IMR-90 (cell line): ENCODE results near the gene ANTXR2. TPM values are rescaled to one million over a fixed set of nuclear protein-coding genes. Genes with fewer than 3 reads are reported as not detected.

Source experiments
- ATAC-seq: fragments of 200-7000 bp; cut with Tn5 transposase; 2 replicates; pipeline ENCODE4 v1.9.1; 2020; ENCODE audit warnings: low read depth, mild to moderate bottlenecking, moderate library complexity
- BruUV-seq: library from RNA; stranded (reverse); fragments of 400-500 nt; replicated peaks from 2 replicates; lab custom pipeline; 2021; lab: Mats Ljungman, UMichigan
- CTCF ChIA-PET: fragments of 300-600 bp; formaldehyde crosslinking; extraction: SDS; loops from one replicate; lab custom pipeline; 2021; ENCODE audit warnings: antibody characterized with exemption; lab: Yijun Ruan, JAX
- POLR2A ChIA-PET: fragments of 300-600 bp; sonication (Branson Sonifier 250); formaldehyde crosslinking; loops from one replicate; lab custom pipeline; 2022; ENCODE audit warnings: antibody characterized with exemption; ENCODE audit not compliant: unreplicated experiment; lab: Charles Lee
- DNase-seq: peaks from one replicate; pipeline ENCODE4 v3.0.0; 2013
- H2AFZ ChIP-seq: replicated peaks from 2 replicates; pipeline ENCODE3; 2013; ENCODE audit warnings: low read length, mild to moderate bottlenecking; ENCODE audit not compliant: poor library complexity
- H2AK5ac ChIP-seq: 2 replicates; pipeline ENCODE4 v1.6.1; 2013; ENCODE audit warnings: low read depth, low read length, inconsistent platforms
- H2AK9ac ChIP-seq: replicated peaks from 2 replicates; pipeline ENCODE3; 2013; ENCODE audit warnings: mild to moderate bottlenecking, low read depth, low read length, moderate library complexity; ENCODE audit not compliant: poor library complexity
- H2BK120ac ChIP-seq: 2 replicates; pipeline ENCODE4 v1.6.1; 2013; ENCODE audit warnings: low read depth, low read length, inconsistent platforms
- H2BK15ac ChIP-seq: 3 replicates; pipeline ENCODE4 v1.6.1; 2013; ENCODE audit warnings: low read depth, low read length, inconsistent platforms
- H2BK20ac ChIP-seq: 2 replicates; pipeline ENCODE4 v1.6.1; 2013; ENCODE audit warnings: low read depth, mild to moderate bottlenecking, inconsistent platforms, low read length, moderate library complexity
- H2BK5ac ChIP-seq: 2 replicates; pipeline ENCODE4 v1.6.1; 2013; ENCODE audit warnings: mild to moderate bottlenecking, low read depth, low read length, inconsistent platforms; ENCODE audit not compliant: poor library complexity, severe bottlenecking
- H3K14ac ChIP-seq: replicated peaks from 2 replicates; pipeline ENCODE4 v1.6.1; 2013; ENCODE audit warnings: low read depth, low read length, inconsistent platforms
- H3K18ac ChIP-seq: 2 replicates; pipeline ENCODE4 v1.6.1; 2013; ENCODE audit warnings: low read depth, low read length, control low read depth
- H3K23ac ChIP-seq: 2 replicates; pipeline ENCODE4 v1.6.1; 2013; ENCODE audit warnings: low read depth, low read length, inconsistent platforms
- H3K27ac ChIP-seq: 2 replicates; pipeline ENCODE4 v1.5.1; 2013; ENCODE audit warnings: mild to moderate bottlenecking, control low read depth, low read length; ENCODE audit not compliant: insufficient read depth
- H3K27me3 ChIP-seq: 2 replicates; pipeline ENCODE4 v1.6.1; 2013; ENCODE audit warnings: low read length; ENCODE audit not compliant: control insufficient read depth, insufficient read depth
- H3K36me3 ChIP-seq: 2 replicates; pipeline ENCODE4 v1.6.1; 2013; ENCODE audit warnings: low read length, mixed read lengths; ENCODE audit not compliant: control insufficient read depth, insufficient read depth
- H3K4ac ChIP-seq: 2 replicates; pipeline ENCODE4 v1.6.1; 2013; ENCODE audit warnings: low read depth, low read length, inconsistent platforms
- H3K4me1 ChIP-seq: 2 replicates; pipeline ENCODE4 v1.6.1; 2013; ENCODE audit warnings: low read length, mixed read lengths; ENCODE audit not compliant: control insufficient read depth, insufficient read depth
- H3K4me2 ChIP-seq: 2 replicates; pipeline ENCODE4 v1.6.1; 2013; ENCODE audit warnings: low read depth, mild to moderate bottlenecking, control low read depth, low read length, moderate library complexity
- H3K4me3 ChIP-seq: 2 replicates; pipeline ENCODE4 v1.5.1; 2013; ENCODE audit warnings: low read depth, mild to moderate bottlenecking, control low read depth, low read length, moderate library complexity; ENCODE audit not compliant: insufficient read depth
- H3K56ac ChIP-seq: 2 replicates; pipeline ENCODE4 v1.6.1; 2013; ENCODE audit warnings: low read length, inconsistent platforms; ENCODE audit not compliant: insufficient read depth; ENCODE audit errors: extremely low read depth
- H3K79me1 ChIP-seq, 2 experiments: 2 replicates each; pipeline ENCODE4 v1.6.1; 2013; ENCODE audit warnings: low read length in 2 of 2, inconsistent platforms in 1 of 2, low read depth in 1 of 2
- H3K9ac ChIP-seq: 2 replicates; pipeline ENCODE4 v1.6.1; 2013; ENCODE audit warnings: low read depth, low read length, control low read depth
- H3K9me1 ChIP-seq: 2 replicates; pipeline ENCODE4 v1.6.1; 2013; ENCODE audit warnings: low read length, inconsistent platforms; ENCODE audit not compliant: insufficient read depth
- H3K9me3 ChIP-seq: 2 replicates; pipeline ENCODE4 v1.6.1; 2013; ENCODE audit warnings: low read length; ENCODE audit not compliant: control insufficient read depth, insufficient read depth
- H4K20me1 ChIP-seq: 2 replicates; pipeline ENCODE4 v1.6.1; 2013; ENCODE audit warnings: low read length, inconsistent platforms; ENCODE audit not compliant: insufficient read depth
- H4K5ac ChIP-seq: 2 replicates; pipeline ENCODE4 v1.6.1; 2013; ENCODE audit warnings: mild to moderate bottlenecking, low read depth, low read length, control low read depth
- H4K8ac ChIP-seq, 2 experiments: 2 replicates each; pipeline ENCODE4 v1.6.1; 2013; ENCODE audit warnings: low read depth in 2 of 2, low read length in 2 of 2, control low read depth in 1 of 2, inconsistent platforms in 1 of 2
- H4K91ac ChIP-seq: 2 replicates; pipeline ENCODE4 v1.6.1; 2013; ENCODE audit warnings: low read depth, low read length, inconsistent platforms; ENCODE audit not compliant: insufficient read depth
- CHD1 ChIP-seq: IDR thresholded peaks from 2 replicates; pipeline ENCODE4 v1.6.1; 2012; ENCODE audit warnings: low read depth, low read length, improper control_type of control experiment
- FOS ChIP-seq: fragments of 150-350 bp; IDR thresholded peaks from 2 replicates; pipeline ENCODE4 v1.6.1; 2016; ENCODE audit warnings: low read depth, low read length
- MAFK ChIP-seq: IDR thresholded peaks from 2 replicates; pipeline ENCODE4 v1.6.1; 2012; ENCODE audit warnings: low read depth, low read length, improper control_type of control experiment
- MAZ ChIP-seq: IDR thresholded peaks from 2 replicates; pipeline ENCODE4 v1.6.1; 2012; ENCODE audit warnings: low read depth, mild to moderate bottlenecking, low read length, improper control_type of control experiment, moderate library complexity, borderline replicate concordance
- MXI1 ChIP-seq: IDR thresholded peaks from 2 replicates; pipeline ENCODE4 v1.6.1; 2012; ENCODE audit warnings: low read depth, mild to moderate bottlenecking, low read length, moderate library complexity, borderline replicate concordance
- NFE2L2 ChIP-seq: fragments of 150-350 bp; IDR thresholded peaks from 2 replicates; pipeline ENCODE4 v1.6.1; 2016; ENCODE audit warnings: low read depth, mild to moderate bottlenecking, low read length
- POLR2A ChIP-seq: IDR thresholded peaks from 2 replicates; pipeline ENCODE4 v1.6.1; 2012; ENCODE audit warnings: mild to moderate bottlenecking, low read depth, low read length
- RAD21 ChIP-seq: IDR thresholded peaks from 2 replicates; pipeline ENCODE4 v1.6.1; 2012; ENCODE audit warnings: low read length, improper control_type of control experiment
- RCOR1 ChIP-seq: IDR thresholded peaks from 2 replicates; pipeline ENCODE4 v1.6.1; 2012; ENCODE audit warnings: mild to moderate bottlenecking, low read length, improper control_type of control experiment; ENCODE audit not compliant: insufficient replicate concordance
- SMC3 ChIP-seq: fragments of 150-350 bp; IDR thresholded peaks from 2 replicates; pipeline ENCODE4 v1.6.1; 2016; ENCODE audit warnings: low read depth, mild to moderate bottlenecking, antibody characterized with exemption, low read length, moderate library complexity
- WGBS, 2 experiments: methylation state at CpG; one replicate each; pipeline versions ENCODE4 v1.1.5 to v1.1.7; 2013; ENCODE audit warnings: missing lambda C conversion rate in 2 of 2; ENCODE audit not compliant: insufficient read length in 1 of 2; ENCODE audit errors: extremely low coverage in 2 of 2; 5-methylcytosine and 5-hydroxymethylcytosine counted together
- dilution Hi-C: fragments of 300-500 bp; cut with HindIII; formaldehyde crosslinking; loops from one replicate; pipeline ENCODE4 v1.14.3; 2018; ENCODE audit warnings: low sequenced_read_pairs; ENCODE audit not compliant: unreplicated experiment
- in situ Hi-C: fragments of 300-500 bp; cut with MboI; formaldehyde crosslinking; loops from 3 replicates; pipeline ENCODE4 v1.14.3; 2019; ENCODE audit warnings: low sequenced_read_pairs, inconsistent platforms, mixed read lengths
- intact Hi-C: fragments of 100-400 bp; cut with micrococcal nuclease; formaldehyde crosslinking; loops from 2 replicates; pipeline ENCODE4 v1.10.0; 2022
- polyA plus RNA-seq, 3 experiments: library from polyadenylated mRNA; depleted of rRNA; stranded (reverse); fragments of >200 nt; gene quantifications; 2 replicates each; pipeline ENCODE4 v1.2.3, GENCODE V29; 2012; ENCODE audit warnings: low replicate concordance in 1 of 3
- total RNA-seq: library from RNA; depleted of rRNA; stranded (reverse); fragments of >200 nt; gene quantifications from 2 replicates; pipeline ENCODE4 v1.2.3, GENCODE V29; 2012
- TF ChIP-seq, protein P1 (sequence below): fragments of 150-350 bp; IDR thresholded peaks from 2 replicates; pipeline ENCODE4 v1.6.1; 2016; ENCODE audit warnings: low read depth, mild to moderate bottlenecking, low read length, moderate library complexity, borderline replicate concordance
- TF ChIP-seq, protein P2 (sequence below): fragments of 150-350 bp; IDR thresholded peaks from 2 replicates; pipeline ENCODE4 v1.6.1; 2017; ENCODE audit warnings: mild to moderate bottlenecking, antibody characterized with exemption, low read length, low read depth

The ANTXR2 gene
- total and polyA plus RNA-seq, 2 of the 4 experiments (the other 2 are of a cell fraction): 46.8 to 88.5 TPM

DNA sequence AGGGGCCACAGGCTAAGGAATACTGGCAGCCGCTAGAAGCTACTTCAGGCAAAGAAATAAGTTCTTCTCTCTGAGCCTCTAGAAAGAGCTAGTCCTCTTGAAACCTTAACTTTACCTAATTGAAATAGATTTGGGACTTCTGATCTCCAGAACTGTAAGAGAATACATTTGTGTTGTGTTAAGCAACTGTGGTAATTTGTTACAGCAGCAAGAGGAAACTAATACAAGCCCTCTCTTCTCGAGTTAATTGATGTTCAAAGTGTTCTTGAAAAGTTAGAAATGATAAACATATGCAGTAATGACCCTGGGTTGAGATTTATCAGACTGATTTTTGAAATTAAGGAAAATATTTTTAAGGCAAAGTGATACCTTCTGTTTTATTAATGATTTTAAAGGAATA, 172.8 kb downstream of the ANTXR2 start:
- H3K56ac ChIP-seq: no peak overlapping the region
- no TSS peak for BruUV-seq
- no peak overlapping the region for H3K14ac ChIP-seq
- no CpG with 5 or more reads among the region's 2 CpGs for WGBS, 2 experiments
- H3K27ac ChIP-seq: no peak overlapping the region
- in situ Hi-C loops (no loop called here), dilution Hi-C loops (no loop called here), intact Hi-C loops (no loop called here)
- no peaks in the 10 kb centered on the region for H4K20me1 ChIP-seq
- no peak overlapping the region for H4K91ac ChIP-seq
- H4K5ac ChIP-seq: no peak overlapping the region
- TF ChIP-seq, protein P1, sequence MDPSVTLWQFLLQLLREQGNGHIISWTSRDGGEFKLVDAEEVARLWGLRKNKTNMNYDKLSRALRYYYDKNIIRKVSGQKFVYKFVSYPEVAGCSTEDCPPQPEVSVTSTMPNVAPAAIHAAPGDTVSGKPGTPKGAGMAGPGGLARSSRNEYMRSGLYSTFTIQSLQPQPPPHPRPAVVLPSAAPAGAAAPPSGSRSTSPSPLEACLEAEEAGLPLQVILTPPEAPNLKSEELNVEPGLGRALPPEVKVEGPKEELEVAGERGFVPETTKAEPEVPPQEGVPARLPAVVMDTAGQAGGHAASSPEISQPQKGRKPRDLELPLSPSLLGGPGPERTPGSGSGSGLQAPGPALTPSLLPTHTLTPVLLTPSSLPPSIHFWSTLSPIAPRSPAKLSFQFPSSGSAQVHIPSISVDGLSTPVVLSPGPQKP: no peak
- TF ChIP-seq POLR2A (no peak), MXI1 (no peak), MAFK (no peak), CHD1 (no peak), FOS (no peak), SMC3 (no peak), RCOR1 (no peak), MAZ (no peak), NFE2L2 (no peak), RAD21 (no peak)
- TF ChIP-seq, protein P2, sequence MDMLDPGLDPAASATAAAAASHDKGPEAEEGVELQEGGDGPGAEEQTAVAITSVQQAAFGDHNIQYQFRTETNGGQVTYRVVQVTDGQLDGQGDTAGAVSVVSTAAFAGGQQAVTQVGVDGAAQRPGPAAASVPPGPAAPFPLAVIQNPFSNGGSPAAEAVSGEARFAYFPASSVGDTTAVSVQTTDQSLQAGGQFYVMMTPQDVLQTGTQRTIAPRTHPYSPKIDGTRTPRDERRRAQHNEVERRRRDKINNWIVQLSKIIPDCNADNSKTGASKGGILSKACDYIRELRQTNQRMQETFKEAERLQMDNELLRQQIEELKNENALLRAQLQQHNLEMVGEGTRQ: no peak
- ATAC-seq (no peak), DNase-seq (no peak)
- no peak overlapping the region for H2BK15ac ChIP-seq
- H2AK5ac ChIP-seq: no peak overlapping the region
- H3K9ac ChIP-seq: no peak overlapping the region
- H3K18ac ChIP-seq: no peak overlapping the region
- no peak overlapping the region for H2BK120ac ChIP-seq
- H3K9me1 ChIP-seq: no peaks in the 10 kb centered on the region; the same call in 1 of the 2 replicates
- H2AFZ ChIP-seq: no peak overlapping the region
- no peak overlapping the region for H2BK20ac ChIP-seq
- CTCF ChIA-PET: no interaction called here
- no peak overlapping the region for H3K23ac ChIP-seq
- H4K8ac ChIP-seq: no peak overlapping the region
- no peaks in the 10 kb centered on the region for H3K9me3 ChIP-seq
- POLR2A ChIA-PET: no interaction called here
- H3K4me1 ChIP-seq: no peaks in the 10 kb centered on the region
- no peak overlapping the region for H3K4ac ChIP-seq
- no peak overlapping the region for H3K4me2 ChIP-seq
- no peak overlapping the region for H2BK5ac ChIP-seq
- 0 out of 2 replicates have a peak, but pooled peaks cover 1% of the 10 kb centered on the region for H3K36me3 ChIP-seq
- peaks cover 0 to 5% of the 10 kb centered on the region in 2 experiments; a peak in 1 of 4 replicates for H3K79me1 ChIP-seq
- H2AK9ac ChIP-seq: no peak overlapping the region
- no peaks in the 10 kb centered on the region for H3K27me3 ChIP-seq
- H3K4me3 ChIP-seq: no peak overlapping the region
